ENCODE results near the gene KCNK16.
A peak's percentile ranks its signal among the peaks of the same experiment; 100 is the strongest.

Gene KCNK16

DNA sequence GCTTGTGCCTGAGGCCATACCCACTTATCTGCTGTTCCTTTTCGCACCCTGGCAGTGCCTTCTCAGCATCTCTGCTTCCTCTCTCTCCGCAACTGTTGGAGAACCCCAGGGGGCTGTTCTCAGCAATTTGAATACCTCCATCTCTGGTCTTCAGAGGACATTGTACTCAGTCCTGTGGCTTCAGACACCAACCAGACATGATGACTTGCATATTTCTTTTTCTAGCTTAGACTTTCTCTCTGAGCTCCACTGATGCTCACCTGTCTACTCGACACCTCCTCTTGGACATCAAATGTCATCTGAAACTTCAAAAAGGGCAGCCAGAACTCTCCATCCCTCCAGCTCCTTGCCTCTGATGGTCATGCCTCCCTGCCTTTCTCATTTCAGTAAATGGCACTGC, 18.9 kb upstream of the KCNK16 start:
- no peak for DNase-seq

- DNase-seq = peak; percentile 45
Observed at GRCh38 chr6:39339868-39340550, 17.5 kb upstream of the KCNK16 start.

- no peak for DNase-seq
Observed at GRCh38 chr6:39339096-39339867, 16.8 kb upstream of the KCNK16 start.

DNA sequence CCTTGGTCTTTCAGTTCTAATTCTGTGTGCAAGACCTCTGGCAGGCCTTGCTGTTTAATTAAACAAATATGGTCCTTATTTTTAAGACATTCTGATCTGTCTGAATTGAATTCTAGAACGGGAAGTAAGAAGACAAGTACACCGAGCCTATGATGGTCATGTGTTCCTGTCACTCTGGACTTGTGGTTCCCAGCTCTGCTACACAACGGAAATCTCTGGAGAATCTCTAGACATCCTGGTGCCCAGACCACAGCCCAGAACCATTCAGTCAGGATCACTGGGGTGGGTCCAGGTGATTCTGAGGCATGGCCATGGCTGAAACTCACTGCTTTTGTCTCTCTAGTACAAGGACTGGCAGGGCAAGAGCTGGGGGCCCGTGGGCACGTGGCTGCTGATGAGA, 15.9 kb upstream of the KCNK16 start:
- DNase-seq = no peak

DNA sequence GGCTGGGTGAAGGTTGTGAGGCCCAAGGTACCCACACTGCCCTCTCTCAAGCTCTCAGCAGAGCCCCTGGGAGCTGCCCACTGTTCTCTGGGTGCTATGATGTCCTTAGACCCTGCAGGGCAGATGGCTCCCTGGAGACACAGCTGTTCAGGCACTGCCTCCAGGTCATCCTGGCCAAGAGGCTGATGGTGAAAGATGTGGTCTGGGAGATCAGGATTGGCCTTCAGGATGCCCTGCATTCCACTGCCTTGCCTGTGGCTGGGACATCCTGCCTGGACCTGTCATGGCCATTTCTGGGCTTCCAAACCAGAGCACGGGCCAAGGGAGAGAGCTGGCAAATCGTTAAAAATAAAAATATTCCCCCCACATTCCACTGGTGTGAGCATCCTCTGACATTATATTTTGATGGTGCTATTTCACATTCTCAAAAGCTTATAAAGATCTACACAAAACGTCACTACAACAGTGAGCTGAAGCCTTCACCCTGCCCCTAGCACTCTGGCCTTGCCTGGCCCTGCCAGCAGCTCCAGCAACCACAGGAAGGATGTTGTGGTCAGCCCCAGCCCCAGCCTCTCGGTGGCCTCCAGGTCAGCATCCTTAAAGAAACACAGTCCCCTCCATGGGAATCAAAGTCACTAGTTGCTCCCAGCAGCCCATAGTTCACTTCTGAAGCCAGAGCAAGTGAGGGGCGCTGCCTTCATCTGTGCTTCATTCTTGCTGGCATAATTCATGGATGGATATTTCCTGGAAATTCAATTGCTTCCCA, 13.5 kb upstream of the KCNK16 start:
- DNase-seq = no peak

DNA sequence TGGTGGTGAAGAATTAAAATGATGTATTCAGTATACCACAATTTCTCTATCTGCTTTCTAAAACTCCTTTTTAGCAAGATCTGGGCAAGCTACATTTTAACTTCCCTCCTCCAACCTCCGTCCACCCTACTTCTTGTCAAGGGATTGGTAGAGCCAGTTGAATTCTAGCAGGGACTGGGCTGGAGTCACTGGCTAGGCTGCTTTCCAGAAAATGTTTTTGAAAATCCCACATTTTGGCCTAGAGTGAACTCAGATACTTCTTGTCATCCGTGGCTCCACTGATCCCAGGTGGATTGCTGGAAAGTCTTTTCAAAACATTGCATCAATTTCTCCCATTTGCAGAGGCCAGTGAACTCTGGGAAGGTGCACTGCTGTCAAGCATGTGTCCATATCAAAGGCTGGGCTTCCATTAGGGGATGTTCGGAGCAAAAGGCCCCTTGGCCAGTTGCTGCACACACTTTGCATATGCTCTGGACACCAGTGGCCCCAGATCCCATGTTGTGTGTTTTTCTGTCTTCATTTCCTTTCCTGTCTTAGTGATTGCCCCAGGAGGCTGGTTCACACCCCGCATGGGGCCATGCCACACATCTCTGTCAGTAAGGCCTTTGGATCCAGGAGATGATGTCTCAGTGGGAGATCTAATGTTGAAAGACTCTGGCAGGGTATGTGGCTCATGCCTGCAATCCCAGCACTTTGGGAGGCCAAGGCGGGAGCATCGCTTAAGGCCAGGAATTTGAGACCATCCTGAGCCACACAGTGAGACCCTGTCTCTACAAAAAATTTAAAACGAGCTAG, 11.3 kb upstream of the KCNK16 start:
- no peak for DNase-seq

GRCh38 chr6:39330476-39330875, 8.0 kb upstream of the KCNK16 start:
- no peak for DNase-seq

- no peak for DNase-seq
Observed at GRCh38 chr6:39330057-39330456, 7.6 kb upstream of the KCNK16 start.

DNA sequence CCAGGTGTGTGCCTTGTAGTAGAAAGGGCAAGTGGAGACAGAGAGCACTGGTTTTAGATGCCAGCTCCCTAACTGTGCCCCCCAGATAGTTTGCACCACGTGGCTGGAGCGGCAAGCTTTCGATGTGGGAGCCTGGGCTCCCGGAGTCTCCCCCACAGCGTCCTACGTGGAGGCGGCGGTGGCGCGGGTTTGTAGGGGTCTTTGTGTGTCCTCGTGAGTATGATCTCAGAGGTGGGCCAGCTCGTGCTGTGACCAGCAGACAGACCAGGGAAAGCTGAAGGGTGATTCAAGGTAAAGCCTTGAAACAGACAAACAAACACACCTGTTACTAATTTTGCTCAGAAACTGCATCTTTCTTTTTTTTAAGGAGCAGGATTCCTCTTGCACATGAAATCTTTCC, 5.6 kb upstream of the KCNK16 start:
- no peak for DNase-seq

GRCh38 chr6:39327507-39327906, 5.0 kb upstream of the KCNK16 start:
- peak; percentile 56 for DNase-seq

- DNase-seq = no peak
Observed at GRCh38 chr6:39321761-39322160, 741 bp downstream of the KCNK16 start.

DNA sequence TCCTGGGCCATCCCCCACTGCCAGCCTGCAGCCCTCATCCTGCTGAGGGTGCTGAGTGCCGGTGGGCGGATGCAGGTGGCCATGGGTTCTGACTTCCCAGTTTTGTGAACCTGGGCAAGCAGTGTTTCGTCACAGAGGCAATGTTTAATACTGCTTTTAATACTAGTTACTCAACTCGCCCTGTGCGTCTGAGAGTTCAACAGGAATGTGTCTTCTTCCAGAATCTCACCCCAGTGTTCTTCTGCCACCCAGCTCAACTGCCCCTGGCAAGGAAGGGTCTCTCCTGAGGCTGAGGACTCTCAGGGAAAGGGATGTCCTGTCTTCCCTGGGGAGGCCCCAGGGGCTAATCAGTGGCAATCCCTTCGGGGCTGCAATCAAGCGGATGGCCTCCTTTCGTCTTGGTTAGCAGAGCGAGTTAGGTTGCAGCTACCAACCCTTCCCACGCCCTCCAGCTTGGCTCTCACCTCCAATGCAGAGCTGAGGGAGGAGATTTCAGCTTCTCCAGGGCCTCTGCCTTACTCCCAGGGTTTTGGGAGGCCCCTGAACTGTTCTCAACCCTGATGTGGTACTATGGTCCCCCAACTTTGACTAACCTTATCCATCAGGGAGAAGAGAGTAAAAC, 2.0 kb downstream of the KCNK16 start:
- DNase-seq = no peak

- DNase-seq = no peak
Observed at GRCh38 chr6:39319621-39320362, 2.7 kb downstream of the KCNK16 start.

DNA sequence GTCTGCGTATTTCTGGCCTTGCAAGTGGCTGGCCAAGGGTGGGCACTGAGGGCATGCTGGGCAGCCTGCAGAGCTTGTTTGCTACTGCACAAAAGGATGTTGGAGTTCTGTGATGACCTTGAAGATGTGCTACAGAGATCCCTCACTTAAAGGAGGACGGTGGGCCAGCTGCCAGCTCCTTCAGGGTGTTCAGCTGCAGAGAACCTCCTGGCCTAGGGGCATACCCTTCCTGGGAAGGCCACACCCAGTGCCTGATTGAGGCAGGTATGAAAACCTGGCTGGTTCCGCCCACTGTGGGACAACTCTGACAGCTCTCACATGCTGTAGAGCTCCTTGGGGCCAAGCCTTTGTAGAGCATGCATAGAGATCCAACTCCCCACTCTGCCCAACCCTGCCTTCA, 5.2 kb downstream of the KCNK16 start:
- DNase-seq = no peak

DNA sequence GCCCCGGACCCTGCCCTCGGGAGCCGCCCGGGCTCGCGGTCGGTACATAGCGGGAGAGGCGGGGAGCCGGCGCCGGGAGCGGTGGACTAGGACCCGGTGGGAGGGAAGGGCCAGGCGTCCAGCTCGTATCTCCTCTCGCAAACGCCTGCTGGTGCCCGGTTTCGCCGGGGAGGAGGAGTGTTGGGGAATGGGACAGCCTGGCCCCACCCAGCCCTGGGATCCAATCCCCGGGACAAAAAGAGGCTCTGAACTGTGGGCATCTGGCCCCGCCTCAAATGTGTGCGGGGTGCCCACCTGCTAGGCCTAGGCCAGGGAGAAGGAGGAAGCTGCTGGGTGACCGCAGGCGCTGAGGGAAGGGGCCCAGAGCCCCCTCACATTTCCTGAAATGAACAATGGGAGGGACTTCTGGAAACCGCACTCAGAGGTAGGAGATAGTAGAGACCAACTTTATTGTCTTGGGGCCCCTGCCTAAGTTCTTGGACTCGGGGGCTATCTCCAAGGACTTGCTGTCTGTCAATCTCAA, 8.2 kb downstream of the KCNK16 start, which contains the start of gene KCNK17:
KCNK17 (minus strand) TSS at position 147 of the 523 bp plus-strand sequence; CDS start at position 48, 99 bp downstream.
- peak; percentile 52 for DNase-seq

DNA sequence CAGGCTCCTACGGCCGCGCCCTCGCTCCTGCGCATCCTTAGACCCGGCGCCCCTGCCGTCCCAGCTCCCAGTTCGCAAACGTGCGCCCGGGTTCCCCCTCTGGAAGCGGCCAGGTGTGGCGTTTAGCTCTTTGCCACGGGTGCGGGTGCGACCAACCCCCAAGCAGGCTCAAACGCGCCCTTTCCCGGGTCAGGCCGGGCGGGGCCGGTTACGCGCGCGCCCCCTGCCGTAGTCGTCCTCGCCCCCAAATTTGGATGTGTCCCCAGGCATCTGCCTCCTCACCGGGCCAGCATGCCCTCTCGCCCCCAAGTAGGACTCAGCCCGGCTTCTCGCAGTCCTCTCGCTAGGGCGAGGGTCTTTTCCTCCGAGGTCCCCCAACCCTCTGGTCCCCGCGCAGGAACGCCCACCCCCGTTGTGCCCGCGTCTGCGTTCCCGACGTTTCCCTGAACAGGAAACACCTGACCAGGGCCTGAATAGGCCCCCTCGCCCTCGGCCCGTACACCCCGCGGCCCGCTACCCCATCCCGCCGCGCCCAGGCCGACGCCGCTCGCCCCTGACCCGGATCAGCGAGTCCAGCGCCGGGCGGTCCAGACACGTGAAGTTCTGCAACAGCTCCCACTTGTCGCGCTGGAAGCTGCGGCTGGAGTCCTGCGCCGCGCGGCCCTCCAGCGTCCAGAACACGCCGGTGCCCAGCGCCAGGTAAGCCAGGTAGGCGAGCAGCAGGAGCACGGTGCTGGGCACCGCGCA, 8.8 kb downstream of the KCNK16 start:
- peak; percentile 55 for DNase-seq

- no peak for DNase-seq
Observed at GRCh38 chr6:39312912-39313525, 9.5 kb downstream of the KCNK16 start.

- DNase-seq = no peak
Observed at GRCh38 chr6:39310542-39310941, 12.0 kb downstream of the KCNK16 start.

DNA sequence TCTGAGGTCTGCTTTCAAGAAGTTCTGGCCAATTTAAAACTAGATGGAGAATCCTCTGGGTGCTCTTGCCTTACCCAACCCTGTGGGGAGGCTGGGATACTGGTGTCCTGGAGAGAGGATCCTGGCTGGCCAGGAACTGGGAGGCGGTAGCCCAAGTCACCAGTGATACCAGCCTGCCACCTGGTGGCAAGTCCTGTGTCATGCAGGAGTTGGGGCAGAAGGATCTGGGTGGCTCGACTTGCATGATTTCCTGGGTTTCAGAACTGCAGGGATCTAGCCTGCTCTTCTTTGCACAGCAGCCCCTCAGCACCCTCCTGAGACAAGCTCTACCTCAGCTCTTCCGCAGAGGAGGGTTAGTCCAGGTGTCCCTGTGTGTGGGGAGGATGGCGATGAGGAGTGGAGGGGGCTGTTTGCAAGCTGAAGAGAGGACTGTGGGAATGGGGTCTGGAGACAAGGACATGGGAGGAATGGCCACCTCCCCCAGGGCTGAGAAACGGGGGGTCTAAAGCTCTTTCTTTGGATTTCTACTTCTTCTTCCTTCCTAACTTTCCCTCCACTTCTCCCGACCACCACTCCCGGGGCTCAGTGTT, 12.5 kb downstream of the KCNK16 start:
- DNase-seq = peak; percentile 78

DNA sequence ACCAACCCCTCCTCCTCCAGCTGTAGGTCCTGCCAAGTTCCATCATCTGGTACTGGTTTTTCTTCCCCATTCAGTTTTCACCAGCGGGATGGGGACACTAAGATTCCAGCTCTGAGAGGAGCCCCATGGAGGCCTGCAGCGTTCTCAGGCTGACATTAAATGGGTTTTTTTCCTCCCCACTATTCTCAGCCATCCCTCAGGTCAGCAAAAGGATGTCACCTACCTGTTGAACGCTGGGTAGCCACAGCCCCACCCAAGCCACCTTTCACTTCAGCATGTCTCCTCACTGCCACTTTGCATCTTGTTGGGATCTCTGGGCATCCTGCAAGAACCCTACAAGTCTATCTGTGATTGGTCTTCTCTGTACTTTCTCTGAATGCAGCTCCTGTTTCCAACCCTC, 15.0 kb downstream of the KCNK16 start:
- no peak for DNase-seq
